ENCODE results near the gene MYRFL.

The MYRFL gene

GRCh38 chr12:69929531-69929930 lies 104.5 kb downstream of the MYRFL start:
- H3K4me3 ChIP-seq (ENCODE audit: control insufficient read depth, low read depth, low read length) = no peak overlapping the region
- no peak for TF ChIP-seq CTCF (IDR thresholded peaks at IDR 0.05; ENCODE audit: control insufficient read depth, insufficient read depth, low read depth, low read length, missing control alignments)
- DNase-seq (ENCODE audit: low read depth) = no peak

- TF ChIP-seq CTCF (IDR thresholded peaks at IDR 0.05; ENCODE audit: control insufficient read depth, insufficient read depth, low read depth, low read length, missing control alignments) = no peak
- no peak for DNase-seq (ENCODE audit: low read depth)
- no peak overlapping the region for H3K4me3 ChIP-seq (ENCODE audit: control insufficient read depth, low read depth, low read length)
Measured at GRCh38 chr12:69931569-69931968, 106.5 kb downstream of the MYRFL start.

DNA sequence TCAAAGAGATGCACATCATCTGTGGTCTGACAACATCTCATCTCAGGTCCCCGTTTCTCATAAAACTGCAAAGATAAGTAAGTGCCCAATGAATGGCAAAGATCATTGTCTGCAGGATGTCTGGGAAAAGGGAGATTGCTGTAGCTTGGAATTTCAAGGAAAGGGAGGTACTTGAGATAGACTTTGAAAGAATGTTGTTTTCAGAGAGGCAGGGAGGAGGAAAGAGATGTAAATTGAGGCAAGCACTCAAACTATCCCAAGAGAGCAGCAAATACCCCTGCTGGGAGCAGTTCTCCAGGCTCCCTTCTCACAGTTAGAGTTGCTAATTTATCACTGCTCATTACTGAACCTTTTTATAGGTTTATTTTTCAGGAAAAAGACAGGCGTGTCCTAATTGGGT lies 107.1 kb downstream of the MYRFL start:
- no peak for DNase-seq (ENCODE audit: low read depth)
- no peak overlapping the region for H3K4me3 ChIP-seq (ENCODE audit: control insufficient read depth, low read depth, low read length)
- no peak for TF ChIP-seq CTCF (IDR thresholded peaks at IDR 0.05; ENCODE audit: control insufficient read depth, insufficient read depth, low read depth, low read length, missing control alignments)

- no peak for TF ChIP-seq CTCF (IDR thresholded peaks at IDR 0.05; ENCODE audit: control insufficient read depth, insufficient read depth, low read depth, low read length, missing control alignments)
- H3K4me3 ChIP-seq (ENCODE audit: control insufficient read depth, low read depth, low read length) = no peak overlapping the region
- no peak for DNase-seq (ENCODE audit: low read depth)
Measured at GRCh38 chr12:69932676-69933552, 107.9 kb downstream of the MYRFL start.

GRCh38 chr12:69934011-69934410 lies 109.0 kb downstream of the MYRFL start:
- DNase-seq (ENCODE audit: low read depth) = no peak
- H3K4me3 ChIP-seq (ENCODE audit: control insufficient read depth, low read depth, low read length) = no peak overlapping the region
- TF ChIP-seq CTCF (IDR thresholded peaks at IDR 0.05; ENCODE audit: control insufficient read depth, insufficient read depth, low read depth, low read length, missing control alignments) = no peak

GRCh38 chr12:69935651-69936100 lies 110.6 kb downstream of the MYRFL start:
- H3K4me3 ChIP-seq (ENCODE audit: control insufficient read depth, low read depth, low read length) = no peak overlapping the region
- no peak for DNase-seq (ENCODE audit: low read depth)
- no peak for TF ChIP-seq CTCF (IDR thresholded peaks at IDR 0.05; ENCODE audit: control insufficient read depth, insufficient read depth, low read depth, low read length, missing control alignments)

Data from AG09309 (cell line).